HG02623 (cell line): Measurements from ENCODE around the gene BPI.
"Not testable (repeated sequence)": the region's sequence is repeated elsewhere in the genome, so short reads cannot be mapped to it uniquely, and the experiment has no call there.

Experiments
- ATAC-seq: cut with Tn5 transposase; IDR thresholded peaks from one replicate; pipeline ENCODE4 v1.9.1; 2021; ENCODE audit warnings: moderate library complexity; ENCODE audit not compliant: unreplicated experiment

The BPI gene

DNA sequence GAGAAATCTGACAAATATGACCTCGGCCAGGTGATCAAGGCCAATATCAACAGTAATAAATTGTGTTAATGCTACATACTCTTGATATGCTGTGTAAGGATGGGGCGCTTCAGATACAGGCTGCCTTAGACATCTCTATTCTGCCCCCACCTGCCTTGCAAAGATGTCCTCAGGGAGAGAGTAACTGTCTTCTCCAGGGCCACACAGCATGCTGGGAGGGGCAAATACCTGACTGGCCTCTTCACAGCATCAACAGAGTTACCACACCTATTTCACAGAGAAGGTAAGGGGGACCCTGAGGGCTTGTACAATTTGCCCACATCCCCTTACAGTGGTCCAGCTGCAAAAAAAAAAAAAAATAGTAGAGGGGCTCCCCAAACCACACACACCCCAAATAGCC lies 26.3 kb upstream of the BPI start:
- no peak for ATAC-seq

DNA sequence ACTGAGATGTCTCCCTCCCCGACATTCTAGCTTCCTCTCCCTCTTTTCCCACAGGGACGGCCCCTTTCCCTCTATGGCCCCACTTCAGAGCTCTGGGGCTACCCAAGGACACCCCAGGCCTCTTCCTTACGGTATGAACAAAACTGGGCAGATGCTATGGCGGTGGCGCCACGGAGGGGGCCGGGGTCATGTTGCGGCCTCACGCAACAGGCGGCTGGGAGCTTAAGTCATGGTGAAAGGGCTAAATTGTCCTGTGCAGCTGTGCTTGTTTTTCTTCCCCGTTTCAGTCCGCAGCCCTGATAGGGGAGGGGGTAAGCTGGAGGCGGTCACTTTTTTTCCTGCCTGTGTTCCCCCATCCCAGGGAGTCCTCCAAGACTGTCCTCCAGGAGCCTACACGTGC lies 25.8 kb upstream of the BPI start:
- no peak for ATAC-seq

DNA sequence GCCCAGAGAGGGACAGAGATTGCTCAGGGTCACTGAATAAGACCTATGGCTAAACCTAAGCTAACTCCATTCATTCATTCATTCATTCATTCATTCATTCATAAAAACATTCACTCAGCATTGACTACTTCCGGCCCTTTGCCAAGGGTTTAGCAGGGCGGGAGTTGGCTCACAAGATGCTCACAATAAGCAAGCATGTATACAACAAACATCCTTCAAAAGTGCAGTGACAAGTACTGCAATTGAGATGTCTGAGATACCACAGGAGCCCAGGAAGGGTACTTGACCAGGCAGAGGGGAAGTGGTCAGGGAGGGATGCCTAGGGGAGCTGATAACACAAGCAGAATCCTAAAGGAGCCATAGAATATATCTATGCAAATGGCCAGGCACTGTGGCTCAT lies 25.2 kb upstream of the BPI start:
- ATAC-seq, result no peak

DNA sequence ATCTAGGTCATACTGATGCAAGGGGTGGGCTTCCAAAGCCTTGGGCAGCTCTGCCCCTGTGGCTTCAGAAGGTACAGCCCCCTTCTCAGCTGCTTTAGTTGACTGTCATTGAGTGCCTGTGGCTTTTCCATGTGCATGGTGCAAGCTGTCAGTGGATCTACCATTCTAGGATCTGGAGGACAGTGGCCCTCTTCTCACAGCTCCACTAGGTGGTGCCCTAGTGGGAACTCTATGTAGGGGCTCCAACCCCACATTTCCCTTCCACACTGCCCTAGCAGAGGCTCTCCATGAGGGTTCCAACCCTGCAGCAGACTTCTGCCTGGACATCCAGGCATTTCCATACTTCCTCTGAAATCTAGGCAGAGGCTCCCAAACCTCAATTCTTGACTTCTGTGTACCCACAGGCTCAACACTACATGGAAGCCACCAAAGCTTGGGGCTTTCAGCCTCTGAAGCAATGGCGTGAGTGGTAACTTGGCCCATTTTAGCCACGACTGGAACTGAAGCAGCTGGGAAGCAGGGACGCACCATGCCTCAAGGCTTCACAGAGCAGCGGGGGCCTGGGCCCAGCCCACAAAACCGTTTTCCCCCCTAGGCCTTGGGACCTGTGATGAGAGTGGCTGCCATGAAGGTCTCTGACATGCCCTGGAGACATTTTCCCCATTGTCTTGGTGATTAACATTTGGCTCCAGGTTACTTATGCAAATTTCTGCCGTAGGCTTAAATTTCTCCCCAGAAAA lies 22.6 kb upstream of the BPI start:
- not testable (repeated sequence) for ATAC-seq

DNA sequence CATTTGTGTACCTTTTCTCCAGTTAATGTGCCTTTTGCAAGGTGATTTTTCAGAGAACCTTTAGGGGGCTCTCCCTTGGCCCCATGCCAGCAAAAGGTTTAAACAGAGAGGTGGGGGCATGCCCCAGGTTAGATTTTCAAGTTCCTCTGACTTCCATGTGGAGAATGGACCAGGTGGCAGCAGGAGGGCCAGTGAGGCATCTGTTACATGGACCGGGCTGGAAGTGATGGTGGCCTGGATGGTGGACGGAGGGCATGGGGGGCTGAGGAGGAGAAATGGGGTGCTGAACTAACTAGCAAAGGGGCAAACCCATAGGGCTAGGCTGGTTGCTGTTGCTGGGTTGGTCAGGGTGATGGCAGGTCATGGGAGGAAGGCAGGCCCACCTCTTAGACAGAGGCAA lies 20.7 kb upstream of the BPI start:
- ATAC-seq, result no peak

DNA sequence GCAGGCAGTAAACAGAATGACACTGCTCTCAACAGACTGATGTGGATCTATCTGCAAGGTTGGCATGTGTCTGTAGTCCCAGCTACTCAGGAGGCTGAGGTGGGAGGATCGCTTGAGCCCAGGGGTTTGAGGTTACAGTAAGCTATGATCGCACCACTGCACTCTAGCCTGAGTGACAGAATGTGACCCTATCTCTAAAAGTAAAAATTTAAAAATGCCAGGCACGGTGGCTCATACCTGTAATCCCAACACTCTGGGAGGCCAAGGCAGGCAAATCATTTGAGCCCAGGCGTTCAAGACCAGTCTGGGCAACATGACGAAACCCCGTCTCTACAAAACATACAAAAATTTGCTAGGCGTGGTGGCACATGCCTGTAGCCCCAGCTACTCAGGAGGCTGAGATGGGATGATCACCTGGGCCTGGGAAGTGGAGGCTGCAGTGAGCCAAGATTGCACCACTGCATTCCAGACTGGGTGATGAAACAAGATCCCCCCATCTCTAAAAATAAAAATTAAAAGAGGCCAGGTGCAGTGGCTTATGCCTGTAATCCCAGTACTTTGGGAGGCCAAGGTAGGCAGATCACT lies 19.8 kb upstream of the BPI start:
- not testable (repeated sequence) for ATAC-seq

DNA sequence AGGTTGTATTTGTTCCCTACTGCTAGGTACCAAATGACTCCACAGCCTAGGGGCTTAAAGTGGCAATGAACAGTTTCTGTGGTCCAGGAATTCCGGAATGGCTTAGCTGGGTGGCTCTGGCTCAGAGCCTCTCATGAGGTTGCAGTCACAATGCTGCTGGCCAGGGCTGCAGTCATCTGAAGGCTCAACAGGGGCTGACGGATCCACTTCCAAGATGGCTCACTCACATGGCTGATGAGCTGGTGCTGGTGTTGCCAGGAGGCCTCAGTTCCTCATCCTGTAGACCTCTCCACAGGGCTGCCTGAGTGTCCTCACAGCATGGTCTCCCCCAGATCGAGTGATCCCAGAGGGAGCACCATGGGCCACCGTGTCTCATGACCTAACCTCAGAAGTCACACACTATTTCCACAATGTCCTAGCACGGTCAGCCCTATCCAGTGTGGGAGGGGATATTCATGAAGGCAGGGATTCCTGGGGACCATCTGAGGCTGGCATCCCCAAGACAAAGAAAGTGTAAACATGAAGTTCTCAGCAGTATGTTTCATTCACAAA lies 19.0 kb upstream of the BPI start:
- no peak for ATAC-seq

DNA sequence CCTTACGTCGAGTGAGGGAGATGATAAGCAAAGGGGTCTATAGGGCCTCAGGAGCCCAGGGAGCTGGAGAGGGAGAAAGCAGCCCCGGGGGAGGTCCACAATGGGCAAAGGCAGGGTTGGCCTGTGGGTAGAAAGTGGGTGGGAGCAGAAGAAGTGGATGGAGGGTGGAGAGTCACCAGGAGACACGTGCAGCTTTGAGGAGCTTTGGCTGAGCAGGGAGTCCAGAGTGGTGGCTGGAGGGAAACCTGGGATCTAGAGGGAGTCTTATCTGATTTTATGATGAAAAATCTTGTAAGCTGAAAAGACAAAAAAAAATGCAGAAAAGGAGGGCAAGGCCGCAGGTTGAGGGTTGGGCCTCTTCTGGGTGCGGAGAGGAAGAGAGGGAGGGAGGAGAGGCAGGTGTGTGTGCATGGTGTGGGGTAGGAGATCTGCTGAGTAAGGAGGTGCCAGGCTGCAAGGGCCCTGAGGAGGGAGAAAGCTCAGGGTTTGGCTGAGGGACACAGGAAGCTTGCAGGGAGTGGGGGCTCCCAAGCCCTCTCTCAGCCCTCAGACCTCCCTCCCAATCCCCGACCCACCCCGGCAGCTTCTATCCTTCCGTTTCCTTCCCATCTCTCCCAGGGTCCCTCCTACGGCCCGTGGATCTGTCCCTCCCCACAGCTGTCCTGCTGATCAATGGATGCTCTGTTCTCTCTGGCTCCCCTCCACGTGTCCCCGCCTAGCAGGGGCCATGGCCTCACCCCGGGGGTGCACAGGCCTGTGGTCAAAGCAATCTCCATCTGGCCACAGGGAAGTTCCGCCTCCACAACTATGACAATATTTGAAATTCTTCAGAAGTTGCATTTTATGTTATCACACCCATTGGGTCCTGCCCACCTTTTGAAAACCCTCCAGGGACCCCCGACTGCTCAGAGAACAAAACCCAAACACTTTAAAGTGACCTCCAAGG lies 17.1 kb upstream of the BPI start:
- no peak for ATAC-seq

DNA sequence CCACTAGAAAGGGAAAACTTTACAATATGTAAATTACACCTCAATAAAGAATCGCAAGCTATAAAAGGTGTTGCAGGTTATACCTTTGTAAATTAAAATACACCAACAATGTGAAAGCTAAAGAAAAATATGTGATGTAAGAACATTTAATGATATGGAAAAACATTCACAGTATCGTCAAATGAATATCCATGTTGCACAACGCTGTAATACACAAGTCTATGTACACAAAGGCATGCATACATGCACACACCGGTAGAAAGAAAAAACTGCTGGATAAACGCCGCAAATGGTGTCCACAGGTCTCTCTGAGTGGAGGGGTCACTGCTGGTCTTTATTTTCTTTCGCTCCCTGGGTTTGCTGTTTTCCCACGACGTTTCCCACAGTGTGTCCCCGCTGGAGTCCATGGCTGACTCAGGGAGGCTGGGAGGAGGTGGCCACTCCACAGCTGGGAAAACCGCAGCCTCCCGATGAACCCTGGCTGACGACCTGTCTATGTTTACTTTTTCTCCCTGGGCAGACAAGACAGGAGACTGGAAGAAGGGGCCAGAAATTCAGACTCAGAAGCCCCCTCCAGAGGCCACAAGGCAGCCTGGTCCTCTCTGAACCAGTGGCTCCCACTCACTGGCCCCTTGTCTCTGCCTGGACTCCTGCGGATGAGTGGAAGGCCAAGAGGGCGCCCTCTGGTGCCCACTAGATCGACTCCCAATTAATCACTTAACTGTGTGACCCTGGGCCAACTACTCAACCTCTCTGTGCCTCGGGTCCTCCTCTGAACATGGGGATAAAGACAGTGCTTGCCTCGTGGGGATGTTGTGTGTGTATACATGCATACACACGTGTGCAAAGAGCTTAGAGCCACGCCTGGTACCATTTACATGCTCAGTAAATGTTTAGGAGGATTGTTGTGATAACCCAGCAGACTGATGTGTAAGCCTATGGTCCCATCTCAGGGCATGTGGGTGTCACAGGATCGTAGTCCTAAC lies 12.8 kb upstream of the BPI start:
- no peak for ATAC-seq

DNA sequence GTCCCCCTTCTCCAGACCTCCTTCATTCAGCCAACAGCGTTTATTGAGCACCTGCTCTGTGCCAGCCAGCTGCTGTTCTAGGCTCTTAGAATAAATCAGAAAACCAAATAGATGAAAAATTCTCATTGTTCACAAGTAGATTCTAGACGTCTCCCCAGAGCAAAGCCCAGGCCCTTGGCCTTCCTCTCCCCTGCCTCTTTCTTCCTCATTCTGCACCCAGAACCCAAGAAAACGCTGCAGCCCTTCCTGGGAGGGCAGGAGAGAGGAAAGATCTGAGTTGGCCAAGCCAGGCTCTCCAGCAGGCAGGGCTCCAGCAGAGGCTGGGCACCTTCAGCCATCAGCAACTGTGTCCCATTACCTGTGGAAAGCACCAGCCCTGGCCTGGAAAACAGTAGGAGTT lies 12.0 kb upstream of the BPI start:
- ATAC-seq, result no peak

DNA sequence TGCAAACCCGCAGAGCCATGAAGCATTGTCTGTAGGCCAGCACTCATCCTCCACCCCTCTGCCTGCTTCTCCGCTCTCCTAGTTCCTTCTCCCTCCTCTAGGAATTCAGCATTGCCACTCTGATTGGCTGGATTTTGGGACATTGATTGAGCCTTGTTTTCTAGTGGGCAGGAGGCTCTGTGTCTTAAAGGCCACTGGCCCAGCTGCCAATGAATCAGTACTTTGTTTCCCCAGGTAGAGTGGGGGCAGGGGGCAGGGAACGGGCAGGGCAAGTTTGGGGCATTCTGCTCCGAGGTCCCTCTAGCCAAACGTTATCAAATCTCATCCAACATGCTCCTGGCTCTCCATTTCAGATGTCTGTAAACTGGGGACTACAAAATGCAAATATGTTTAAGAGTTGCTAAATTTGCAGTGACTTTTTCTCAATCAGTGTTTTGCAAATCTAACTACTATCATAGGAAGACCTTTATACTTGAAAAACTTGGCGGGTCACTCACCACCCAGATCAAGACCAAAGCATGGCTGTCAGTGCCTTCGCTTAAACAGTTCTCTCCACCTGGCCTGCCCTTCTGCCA lies 10.4 kb upstream of the BPI start:
- no peak for ATAC-seq

DNA sequence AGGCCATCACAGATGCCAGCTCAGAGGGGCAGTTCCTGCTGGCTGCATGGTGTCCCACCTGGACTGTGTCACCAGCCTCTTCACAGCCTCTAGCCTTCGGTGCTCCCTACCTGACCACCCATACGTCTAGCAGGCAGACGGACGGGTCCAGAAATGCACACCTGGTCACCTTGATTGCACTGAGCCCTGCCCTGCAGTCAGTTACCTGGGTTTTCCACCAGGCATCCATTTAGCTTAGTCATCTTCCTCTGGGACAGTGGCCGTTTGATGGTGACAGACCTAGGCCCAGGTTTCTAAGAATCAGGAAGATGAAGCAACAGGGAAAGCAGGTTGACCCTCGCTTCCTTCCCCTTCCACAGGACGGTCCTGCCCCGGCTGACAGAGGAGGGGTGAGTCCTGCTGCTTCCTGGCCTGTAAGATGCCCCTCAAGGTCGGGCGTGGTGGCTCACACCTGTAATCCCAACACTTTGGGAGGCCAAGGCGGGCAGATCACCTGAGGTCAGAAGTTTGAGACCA lies 9.8 kb upstream of the BPI start:
- ATAC-seq, result no peak

DNA sequence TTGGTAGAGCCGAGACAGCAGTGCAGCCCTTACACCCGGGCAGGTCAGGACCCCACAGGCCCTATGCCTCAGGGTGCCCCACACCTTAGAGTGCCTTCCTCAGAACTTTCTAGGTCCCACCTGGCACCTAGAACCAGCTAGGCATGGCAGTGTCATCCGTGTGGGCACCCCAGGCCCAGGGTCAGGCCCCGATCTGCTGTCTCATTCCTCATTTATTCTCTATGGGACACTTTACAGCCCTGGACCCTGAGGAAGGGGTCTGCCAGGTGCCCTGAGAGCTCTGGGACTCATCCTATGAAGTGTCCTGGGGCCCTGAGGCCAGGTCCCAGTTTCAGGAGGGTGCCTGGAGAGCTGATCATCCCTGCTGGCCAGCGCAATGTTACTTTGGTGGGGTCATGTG lies 8.1 kb upstream of the BPI start:
- no peak for ATAC-seq

DNA sequence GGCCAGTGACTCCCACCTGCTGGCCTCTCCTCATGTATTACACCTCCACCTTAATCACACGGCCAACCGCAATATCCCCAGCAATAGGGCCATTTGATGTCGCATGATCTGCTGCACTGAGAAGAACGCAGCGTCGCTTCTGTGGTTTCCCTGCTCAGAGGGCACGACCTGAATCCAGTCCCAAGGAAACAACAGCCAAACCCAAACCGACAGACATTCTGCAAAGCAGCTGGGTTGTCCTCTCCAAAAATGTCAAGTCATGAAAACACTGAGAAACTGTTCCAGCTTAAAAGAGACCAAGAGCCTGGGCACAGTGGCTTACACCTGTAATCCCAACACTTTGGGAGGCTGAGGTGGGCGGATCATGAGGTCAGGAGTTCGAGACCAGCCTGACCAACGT lies 7.5 kb upstream of the BPI start:
- ATAC-seq, result no peak

DNA sequence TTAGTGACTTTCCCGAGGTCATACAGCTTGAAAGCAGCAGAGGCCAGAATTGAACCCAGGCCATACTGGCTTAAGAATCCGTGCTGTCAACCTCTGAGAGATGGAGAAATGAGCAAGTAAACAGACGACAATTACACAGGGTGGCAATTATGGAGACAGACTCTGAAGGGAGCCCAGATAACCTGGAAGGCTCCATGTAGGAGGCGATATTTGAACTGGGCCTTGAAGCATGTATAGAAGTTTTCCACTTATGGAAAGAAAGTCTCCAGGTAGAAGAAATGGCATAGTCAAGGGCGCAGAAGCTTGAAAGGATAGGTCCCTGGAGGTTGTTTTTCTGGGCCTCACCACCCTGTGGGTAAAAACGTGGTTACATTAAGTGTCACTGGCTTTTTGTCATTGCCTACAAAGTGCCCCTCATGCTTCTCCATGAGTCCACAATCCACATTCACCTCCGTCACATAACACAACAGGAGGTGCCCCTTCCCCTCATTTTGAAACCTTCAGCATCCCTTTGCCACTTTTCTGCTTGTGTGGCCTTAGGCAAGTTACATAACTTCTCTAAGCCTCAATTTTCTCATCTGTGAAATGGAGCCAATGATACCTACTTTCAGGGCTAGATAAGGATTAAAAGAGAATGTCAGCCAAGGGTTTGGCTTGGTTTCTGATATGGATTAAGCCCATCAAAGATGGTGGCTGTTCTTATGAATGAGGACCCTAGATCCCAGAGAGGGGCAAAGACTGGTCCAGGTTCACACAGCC lies 5.9 kb upstream of the BPI start:
- ATAC-seq, result no peak

DNA sequence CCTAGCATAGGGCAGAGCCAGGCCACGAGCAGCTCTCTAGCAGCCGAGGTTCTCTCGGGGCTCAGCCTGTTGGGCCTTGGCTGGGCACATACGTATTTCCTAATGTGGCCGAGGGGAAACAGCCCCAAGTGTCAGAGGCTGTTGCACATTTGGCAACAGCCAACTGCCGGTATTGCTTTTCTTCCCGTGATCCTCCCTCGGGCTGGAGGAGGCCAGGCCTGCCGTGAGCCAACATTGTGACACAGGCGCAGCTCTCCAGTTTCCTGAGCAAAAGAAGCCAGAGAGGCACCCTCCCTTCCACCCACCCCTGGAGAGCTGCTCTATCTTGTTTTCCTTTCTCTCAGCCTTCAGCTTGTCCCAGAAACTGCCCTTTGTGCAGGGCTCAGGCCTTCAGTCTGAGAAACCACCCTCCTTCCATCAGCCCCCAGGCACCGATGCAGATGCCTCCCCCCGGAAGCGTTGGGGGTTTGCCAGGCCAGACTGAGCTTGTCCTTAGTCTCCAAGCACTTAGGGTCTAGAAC lies 5.1 kb upstream of the BPI start:
- ATAC-seq, result no peak

DNA sequence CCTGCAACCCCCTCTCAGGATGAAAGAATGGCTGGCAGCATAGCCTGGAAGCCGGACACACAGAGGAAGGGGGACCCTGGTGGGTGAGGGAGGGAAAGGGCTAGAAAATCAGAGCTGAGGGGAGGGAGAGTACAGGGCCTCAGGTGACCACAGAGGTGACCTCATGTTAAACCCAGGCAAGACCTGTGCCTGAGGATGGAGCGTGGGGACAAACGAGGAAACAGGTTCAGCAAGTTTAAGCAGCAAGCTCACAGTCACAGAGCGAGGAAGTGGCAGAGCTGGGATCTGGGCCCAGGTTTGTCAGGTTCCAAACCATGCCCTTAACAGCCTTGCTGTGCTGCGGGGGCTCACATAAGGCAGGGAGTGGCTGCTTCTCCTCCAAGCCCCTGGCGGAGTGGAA lies 4.0 kb upstream of the BPI start:
- ATAC-seq, result no peak

DNA sequence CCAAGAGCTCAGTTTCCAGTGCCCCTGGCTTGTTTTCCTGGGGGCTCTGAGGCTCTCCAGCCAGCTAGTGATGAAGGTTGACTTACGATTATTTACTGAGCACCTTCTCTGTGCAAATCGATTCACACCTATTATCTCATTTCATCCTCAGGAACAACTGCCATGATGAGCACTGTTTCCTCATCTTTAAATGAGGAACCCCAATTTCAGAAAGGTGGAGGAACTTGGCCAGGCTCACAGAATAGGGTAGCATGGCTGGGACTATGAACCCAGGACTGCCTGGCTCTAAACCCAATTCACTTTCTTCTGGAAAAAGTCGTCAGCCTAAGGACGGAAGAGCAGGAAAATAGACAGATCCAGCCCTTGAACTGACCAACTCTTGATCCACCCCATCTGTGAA lies 3.5 kb upstream of the BPI start:
- ATAC-seq, result no peak

DNA sequence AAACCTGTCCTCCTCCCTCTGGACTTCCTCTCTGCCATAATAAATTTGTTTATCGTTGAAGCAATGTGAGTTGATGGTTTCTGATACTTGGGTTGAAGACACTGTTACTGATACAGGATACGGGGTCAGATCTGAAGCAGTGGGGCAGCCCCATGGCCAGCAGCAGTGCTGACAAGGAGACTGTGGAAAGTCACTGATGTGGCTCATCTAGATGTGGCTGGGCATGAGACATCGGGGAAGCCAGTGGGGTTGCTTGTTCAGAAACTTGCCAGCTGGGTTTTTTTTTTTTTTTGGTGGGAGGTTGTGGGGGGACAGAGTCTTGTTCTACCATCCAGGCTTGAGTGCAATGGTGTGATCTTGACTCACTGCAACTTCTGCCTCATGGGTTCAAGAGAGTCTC lies 2.6 kb upstream of the BPI start:
- no peak for ATAC-seq
